Right kidney (tissue), 1 donor: ENCODE measurements around the gene CATSPERD.

Experiments used
- DNase-seq: peaks from one replicate; pipeline ENCODE4 v3.0.0-alpha.2; 2016

The CATSPERD gene

DNA sequence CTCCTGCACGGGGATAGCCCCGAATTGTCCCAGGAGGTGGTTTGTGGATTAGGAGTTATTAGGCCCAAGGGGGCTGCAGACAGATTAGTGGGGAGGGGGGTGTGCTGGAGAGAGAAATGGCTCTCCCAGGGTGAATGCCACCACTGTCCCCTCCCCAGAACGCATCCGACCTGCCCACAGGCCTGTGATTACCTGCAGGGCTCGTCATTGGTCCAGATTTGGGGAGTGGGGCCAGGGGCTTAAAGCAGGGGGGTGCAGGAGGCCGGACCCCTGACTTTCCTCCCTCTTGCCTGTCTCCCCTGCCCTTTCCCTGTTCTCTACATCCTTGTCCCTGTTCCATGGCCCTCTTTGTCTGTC is 85.7 kb downstream of the CATSPERD start:
- no peak for DNase-seq

DNA sequence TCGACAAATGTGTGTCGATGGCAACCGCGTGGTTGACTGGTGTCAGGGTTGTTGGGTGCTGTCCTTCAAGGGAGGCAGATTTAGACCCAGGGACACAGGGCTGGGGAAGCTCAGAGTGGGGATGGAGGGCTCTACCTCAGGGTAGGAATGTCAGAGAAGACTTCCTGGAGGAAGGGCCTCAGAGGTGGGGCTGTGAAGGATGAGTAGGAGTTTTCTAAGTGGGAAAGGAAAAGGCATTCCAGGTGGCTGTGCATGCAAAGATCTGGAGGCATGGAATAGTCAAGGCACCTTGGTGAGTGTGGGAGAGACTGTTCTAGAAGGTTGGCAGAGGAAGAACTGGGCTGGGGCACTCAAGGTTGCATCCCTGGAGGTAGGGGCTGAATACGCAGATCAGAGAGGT is 86.5 kb downstream of the CATSPERD start:
- DNase-seq, result no peak

DNA sequence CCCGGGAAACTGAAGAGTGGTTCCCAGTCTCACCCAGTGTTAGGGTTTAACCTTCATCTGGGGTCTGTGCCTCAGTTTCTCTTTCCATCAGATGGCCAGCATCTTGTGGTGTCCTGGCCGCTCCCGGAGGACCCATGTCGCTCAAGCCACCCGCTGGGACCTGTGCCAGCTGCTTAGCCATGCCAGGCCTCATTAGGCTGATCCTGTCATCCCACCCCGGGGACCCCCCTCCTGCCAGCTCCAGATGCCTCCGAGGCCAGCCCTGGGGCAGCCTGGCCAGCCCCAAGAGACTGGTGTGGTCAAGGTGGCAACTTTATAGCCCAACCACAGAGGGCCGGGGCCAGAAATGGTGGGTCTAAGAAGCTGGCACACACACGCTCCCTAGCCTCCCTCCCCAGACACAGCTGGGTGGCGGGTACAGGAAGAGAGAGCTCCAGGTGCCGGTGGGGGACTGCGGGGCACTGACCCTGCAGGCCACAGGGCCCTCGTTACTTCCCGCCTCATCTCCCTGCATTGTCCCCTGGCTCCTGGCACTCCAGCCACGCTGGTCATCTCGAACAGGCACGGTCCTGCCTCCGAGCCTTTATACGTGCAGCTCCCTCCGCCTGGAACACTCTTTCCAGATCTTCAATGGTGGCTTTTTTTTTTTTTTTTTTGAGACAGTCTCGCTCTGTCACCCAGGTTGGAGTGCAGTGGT is 87.8 kb downstream of the CATSPERD start:
- DNase-seq, result no peak

DNA sequence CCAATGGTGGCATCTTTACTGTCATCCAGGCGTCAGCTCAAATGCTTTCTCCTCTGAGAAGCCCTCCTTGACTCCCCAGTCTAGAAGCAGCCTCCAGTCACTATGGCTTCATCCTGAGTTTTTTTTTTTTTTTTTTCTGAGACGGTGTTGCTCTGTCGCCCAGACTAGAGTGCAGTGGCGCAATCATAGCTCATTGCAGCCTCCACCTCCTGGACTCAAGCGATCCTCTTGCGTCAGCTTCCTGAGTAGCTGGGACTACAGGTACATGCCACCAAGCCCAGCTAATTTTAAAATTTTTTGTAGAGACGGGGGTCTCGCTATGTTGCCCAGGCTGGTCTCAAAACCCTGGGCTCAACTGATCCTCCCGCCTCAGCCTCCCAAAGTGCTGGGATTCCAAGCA is 88.6 kb downstream of the CATSPERD start:
- no peak for DNase-seq

DNA sequence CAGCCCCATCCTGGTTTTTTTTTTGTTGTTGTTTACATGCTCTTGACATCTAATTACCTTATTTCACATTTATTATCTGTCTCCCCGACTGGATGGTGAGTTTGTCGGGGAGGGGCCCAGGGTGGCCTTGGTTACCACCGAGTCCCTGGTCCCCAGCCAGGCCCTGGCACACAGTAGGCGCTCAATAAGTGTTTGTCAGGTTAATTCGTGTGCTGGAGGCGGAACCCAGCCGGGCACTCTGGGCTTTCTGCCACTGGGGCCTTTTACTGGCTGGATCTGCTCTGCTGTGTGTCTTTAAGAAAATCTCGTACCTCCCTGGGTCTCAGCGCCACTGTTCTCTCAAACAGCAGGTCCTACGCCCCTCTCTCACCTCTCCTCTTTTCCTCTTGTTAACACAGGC is 89.0 kb downstream of the CATSPERD start:
- no peak for DNase-seq

DNA sequence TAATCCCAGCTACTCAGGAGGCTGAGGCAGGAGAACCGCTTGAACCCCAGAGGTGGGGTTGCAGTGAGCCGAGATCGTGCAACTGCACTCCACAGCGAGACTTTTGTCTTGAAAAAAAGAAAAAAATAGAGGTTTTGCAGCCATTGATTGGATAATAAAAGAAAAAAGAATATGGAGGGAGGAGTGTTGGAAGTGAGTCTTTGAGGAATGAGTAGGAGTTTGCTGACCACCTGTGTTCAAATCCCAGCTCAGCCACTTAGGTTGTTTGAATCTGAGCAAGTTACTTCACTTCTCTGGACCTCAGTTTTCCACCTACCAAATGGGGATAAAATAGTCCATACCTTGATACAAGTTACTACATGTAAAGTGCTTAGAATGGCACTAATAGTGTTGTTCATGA is 90.7 kb downstream of the CATSPERD start:
- no peak for DNase-seq

DNA sequence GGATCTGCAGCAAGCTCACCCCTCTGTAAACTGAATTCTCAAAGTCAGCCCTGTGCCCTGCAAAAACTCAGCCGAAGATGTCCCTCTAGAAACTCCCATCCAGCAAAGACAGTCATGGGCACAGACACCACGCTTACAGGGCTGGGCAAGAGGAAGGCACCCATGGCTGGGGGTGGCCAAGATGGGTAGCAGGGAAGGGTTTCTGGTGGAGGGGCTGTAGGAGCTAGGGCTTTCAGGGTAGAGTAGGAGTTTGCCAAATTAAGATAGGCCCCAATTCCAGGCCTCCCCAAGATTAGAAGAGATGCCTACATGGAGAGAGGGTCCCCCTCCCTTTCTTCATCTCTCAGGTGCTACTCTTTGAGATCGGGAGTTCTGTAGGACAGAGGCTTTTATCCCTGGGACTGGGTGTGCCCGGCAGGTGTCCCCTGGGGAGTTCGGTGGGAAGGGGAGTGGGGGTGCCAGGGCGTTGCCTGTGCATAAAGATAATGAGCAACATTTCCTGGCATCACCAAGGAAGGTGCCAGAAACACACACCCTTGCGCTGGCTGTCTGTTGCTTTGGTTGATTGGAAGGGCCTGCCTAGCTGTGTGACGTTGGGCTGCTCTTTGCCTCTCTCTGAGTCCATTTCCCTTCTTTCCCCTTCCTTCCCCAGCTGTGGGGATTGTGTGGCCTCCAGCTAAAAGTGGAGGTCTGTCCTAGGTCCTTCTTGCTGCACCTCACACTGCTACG is 93.8 kb downstream of the CATSPERD start:
- no peak for DNase-seq

DNA sequence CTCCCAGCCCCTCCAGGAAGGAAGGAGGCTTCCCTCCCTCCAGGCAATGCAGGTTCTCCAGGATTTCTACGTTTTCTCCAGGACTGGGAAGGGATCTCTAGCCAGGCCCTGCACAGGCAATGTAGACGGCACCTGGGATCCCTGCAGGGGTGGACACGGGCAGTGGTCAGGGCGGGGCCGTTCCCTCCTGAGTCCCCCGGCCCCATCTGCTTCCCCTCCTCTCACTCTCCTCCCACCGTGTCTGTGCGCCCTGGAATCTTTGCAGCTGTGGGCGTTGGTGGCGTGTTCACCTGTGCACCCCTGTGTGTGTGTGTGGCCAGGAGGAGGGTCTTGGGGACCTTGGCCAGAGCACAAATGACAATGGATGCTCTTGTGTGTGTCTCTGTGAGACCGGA is 94.4 kb downstream of the CATSPERD start:
- DNase-seq, result no peak

DNA sequence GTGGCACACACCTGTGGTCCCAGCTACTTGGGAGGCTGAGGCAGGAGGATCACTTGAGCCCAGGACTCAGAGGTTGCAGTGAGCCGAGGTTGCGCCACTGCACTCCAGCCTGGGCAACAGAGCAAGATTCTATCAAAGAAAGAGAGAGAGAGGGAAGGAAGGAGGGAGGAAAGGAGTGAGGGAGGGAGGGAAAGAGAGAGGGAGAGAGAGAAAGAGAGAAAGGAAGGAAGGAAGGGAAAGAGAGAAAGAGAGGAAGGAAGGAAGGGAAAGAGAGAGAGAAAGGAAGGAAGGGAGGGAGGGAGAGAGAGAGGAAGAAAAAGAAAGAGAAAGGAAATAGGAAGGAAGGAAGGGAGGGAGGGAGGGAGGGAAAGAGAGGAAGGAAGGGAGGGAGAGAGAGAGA is 96.8 kb downstream of the CATSPERD start:
- DNase-seq, result no peak

DNA sequence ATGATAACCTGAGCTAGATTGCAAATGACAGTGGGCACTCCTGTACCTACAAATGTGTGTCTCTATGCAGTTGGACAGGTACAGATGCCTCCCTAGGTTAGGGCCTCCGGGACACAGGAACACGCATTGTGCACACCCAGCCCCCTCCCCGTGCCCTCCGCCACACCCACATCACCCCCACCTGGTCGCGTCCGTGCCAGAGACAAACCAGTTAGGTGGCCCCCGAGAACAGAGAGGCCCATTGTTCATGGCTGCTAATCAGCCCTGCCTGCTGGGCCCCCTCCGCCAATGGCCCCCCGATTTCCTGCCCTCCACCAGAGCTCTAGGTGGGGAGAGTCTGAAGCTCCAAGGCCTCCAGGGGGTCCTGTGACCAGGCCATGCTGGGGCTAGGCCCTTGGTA is 98.2 kb downstream of the CATSPERD start:
- DNase-seq, result no peak

DNA sequence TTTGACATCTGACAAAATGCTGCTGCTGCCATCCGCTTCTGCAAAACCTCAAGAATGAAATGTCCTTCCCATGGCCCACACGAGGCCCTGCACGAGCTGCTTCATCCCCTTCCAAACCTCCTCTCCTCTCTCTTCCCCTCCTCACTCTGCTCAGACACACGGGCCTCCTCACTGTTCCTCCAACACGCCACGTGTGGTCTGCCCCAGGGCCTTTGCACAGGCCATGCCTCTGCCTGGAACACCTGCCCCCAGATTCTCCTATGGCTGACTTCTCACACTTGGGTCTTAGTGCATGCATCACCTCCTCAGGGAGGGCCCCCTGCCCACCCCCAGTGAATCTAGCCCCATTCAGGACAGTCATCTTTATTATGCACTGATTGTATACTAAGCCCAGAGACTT is 100.3 kb downstream of the CATSPERD start:
- no peak for DNase-seq

DNA sequence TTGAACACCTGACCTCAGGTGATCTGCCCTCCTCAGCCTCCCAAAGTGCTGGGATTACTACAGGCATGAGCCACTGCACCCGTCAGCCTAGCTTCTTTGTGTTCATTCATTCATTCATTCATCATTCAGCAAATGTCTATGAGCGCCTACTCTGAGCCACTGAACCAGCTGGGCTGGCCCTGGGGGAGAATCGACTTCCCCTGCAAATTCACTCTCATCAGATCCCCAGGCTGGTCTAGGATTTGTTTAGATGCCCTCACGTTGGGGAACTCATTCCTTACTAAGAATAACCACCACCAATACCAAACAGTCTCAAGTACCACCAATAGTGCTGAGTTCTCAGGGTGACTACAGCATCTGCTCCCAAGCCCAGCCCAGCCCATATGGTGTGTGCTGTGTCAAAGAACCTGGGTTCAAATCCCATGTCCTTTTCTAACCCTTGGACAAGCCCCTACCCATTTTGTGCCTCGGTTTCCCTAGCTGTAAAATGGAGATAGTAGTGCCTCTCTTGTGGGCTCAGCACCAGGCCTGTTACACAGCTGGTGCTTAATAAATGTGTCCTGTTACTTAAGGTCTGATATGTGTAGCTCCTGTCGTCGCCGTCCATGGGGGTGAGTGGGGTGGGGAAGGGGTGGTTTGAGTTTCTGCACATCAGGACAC is 101.2 kb downstream of the CATSPERD start:
- DNase-seq, result no peak

DNA sequence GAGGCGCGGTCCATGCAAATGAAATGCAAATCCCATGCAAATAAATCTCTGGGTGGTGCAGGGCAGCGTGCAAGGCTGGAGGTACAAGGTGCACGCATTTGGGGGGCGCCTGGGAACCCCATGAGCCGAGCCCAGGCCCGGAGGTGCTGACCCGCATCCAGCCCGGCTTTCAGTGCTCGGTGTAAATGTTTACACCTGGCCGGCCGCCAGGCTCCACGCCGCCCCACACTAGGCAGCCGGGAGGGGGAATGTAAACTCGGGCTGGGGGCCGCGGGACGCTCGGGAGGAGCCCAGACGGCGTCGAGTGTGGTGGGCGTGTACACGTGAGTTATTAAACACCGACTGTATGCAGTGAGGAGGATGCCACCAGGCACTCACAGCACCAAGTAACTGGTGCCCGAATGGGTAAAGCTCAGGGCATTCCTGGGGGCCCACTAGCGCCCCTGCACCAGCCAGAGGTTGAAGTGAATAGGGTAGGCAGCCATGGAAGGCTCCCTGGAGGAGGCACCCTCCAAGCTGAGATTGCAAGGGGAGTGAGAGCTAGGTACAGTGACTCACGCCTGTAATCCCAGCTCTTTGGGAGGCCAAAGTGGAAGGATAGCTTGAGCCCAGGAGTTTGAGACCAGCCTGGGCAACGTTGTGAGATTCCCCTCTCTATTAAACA is 101.9 kb downstream of the CATSPERD start:
- no peak for DNase-seq

DNA sequence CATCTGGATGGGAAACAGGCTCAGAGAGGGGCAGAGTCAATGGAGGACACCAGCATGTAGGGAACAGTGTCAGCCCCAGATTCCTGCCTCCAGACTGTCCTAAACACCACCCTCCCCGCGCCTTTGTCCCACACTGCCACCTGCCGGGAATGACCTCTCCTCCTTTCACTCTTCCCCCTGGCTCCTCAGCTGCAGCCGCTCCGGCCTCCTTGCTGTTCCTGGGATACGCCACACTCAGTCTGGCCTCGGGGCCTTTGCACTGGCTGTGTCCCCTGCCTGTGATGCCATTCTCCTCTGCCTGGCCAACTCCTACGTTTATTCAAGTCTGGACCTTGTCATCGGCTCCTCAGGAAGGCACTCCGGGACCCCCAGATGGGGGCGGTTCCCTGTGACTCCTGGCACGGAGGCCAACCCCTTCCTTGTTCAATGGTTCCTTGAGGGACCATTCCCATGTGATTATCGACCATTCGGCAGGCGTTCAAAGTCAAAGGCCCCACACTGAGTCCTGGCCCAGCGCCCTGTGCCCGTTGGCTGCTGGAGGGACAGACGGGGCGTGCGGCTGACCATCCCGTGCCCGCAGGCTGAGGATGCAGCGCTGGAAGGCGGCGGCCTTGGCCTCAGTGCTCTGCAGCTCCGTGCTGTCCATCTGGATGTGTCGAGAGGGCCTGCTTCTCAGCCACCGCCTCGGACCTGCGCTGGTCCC is 103.3 kb downstream of the CATSPERD start:
- DNase-seq, result no peak

DNA sequence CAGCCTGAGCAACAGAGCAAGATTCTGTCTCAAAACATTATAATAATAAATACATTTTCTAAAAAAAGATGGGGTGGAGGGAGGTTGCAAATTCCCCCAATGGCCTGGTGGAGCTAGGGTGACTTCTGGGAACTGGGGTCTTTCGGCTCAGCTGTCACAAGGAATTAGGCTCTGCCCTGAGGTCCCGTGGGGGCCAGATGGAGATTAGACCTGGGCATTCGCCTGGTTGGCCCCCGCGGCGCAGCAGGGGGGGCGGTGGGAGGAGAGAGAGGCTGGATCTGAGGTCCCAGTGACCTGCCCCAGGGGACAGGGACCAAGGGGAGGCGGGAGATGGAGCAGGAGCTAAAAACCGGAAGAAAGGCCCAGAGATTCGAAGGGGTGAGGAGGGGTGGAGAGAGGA is 104.3 kb downstream of the CATSPERD start:
- no peak for DNase-seq

DNA sequence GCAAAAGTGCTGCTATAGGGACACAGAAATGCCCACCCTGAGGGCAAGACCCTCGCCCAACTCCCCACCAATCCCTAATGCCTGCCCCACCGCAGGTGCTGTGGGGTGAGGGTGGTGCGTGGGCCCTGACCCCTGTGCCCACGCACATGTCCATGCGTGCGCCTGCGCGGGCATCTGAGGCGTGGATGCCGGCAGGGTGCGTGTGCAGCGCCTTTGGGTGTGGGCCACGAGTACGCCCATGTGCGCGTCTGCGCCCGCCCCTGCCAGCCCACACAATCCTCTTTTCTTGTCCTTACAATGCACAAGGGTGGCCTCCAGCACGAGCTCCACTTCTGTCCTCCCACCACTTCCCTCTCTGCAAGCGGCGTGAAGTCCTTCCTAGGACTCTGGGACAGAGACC is 104.7 kb downstream of the CATSPERD start:
- no peak for DNase-seq

DNA sequence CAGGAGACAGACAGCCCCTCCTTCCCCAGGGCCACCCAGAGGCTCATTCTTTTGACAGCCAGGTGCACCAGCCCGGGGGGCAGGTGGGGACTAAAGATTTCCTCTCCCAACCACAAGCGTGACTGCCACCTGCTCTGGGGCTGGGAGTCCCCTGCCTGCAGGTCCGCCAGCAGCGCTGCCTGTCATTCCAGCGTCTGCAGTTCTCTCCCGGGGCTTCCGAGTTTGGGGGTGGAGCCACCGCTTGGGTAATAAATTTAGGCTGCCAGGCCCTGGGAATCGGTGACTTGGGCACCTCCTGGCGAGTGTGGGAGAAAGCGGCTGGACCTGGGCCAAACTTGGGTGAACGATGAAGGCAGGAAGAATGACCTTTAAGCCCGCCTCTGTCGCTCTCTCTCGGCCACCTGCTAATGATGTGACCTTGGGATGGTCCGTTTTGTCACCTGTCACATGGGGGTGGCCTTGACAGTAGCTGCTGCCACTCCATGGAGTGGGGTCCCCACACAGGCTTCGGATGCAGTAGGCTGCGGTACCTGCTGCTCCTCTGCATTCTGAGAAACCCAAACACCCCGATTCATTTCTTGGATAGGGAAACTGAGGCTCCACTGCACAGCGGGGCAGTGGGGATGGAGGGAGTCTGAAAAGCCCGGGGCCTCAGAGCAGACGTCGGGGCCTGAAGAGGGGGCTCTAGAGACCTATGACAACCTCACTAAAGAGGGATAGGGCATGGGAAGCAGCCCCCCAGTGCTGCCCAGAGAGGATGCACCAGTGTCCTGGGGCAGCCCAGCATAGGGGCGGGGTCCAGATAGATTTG is 106.3 kb downstream of the CATSPERD start:
- peak; percentile 69 for DNase-seq

DNA sequence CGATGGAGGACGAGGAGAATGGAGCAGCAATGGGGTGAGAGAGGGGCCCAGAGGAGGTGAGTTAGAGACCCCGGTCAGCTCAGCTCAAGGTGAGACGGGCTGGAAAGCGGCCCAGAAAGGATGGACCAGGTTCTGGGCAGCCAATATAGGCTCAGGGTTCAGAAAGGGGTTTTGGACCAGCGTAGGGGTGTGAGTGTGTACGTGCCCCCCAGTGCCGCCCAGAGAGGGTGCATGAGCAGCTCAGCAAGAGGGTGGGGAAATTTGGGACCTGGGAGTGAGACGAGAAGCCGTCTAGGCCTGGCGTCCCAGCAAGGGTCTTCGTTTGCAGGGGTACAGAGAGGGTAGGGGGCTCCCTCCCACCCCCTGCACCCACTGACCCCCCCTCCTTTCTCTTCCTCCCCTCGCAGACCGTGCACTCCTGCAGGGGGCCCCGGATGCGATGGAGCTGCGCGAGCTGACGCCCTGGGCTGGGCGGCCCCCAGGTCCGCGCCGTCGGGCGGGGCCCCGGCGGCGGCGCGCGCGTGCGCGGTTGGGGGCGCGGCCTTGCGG is 107.0 kb downstream of the CATSPERD start:
- no peak for DNase-seq

DNA sequence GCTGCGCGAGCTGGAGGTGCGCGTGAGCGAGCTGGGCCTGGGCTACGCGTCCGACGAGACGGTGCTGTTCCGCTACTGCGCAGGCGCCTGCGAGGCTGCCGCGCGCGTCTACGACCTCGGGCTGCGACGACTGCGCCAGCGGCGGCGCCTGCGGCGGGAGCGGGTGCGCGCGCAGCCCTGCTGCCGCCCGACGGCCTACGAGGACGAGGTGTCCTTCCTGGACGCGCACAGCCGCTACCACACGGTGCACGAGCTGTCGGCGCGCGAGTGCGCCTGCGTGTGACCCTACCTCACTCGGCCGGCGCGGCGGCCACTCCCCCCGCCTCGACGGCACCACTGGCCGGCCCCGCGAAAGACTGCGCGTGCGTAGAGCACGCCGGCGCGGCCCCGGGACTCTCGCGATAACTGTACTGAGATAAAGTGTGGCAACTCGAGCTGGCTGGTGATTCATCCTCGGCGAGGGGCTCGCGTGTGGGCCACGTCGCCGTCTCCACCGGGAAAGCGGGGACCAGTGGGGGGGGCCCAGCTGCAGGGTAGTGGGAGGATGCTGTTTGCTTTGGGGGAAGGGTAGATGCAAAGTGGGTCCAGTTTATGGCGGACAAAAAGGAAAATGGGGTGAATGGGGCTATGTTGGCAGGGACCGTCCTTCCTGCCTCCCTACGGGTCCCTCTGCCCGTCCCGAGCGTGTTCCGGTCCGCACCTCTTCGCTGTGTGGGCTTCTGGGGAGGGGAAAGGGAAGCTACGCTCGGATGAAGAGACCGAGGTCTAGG is 107.6 kb downstream of the CATSPERD start:
- DNase-seq, result peak; percentile 97
